Umbilical cord (tissue), 1 donor: Measurements from ENCODE around the gene PVRIG. TPM values are rescaled to one million over a fixed set of nuclear protein-coding genes. Genes with fewer than 3 reads are reported as not detected.

Source experiments
- total RNA-seq: library from RNA; depleted of rRNA; stranded (reverse); fragments of >200 nt; gene quantifications from one replicate; pipeline ENCODE4 v1.2.3, GENCODE V29; 2014; ENCODE audit warnings: low replicate concordance; ENCODE audit not compliant: insufficient read depth

The PVRIG gene
- total RNA-seq, 1 donor from 2014 or later, result 0.48 TPM

Other genes with a start within 250 kb of the PVRIG start
- 9.9 TPM for gene AZGP1, start 243.9 kb upstream of the PVRIG start, total RNA-seq
- gene ZKSCAN1, start 204.4 kb upstream of the PVRIG start, total RNA-seq, result 27.7 TPM
- gene ZSCAN21, start 170.2 kb upstream of the PVRIG start, total RNA-seq, result 7.0 TPM
- 37.1 TPM for gene ZNF3, start 138.2 kb upstream of the PVRIG start, total RNA-seq
- gene COPS6, start 131.0 kb upstream of the PVRIG start, total RNA-seq, result 19.5 TPM
- gene MCM7, start 118.6 kb upstream of the PVRIG start, total RNA-seq, result 21.7 TPM
- 6.0 TPM for gene AP4M1, start 118.3 kb upstream of the PVRIG start, total RNA-seq
- 22.1 TPM for gene TAF6, start 100.6 kb upstream of the PVRIG start, total RNA-seq
- 33.0 TPM for gene CNPY4, start 100.3 kb upstream of the PVRIG start, total RNA-seq
- 1.9 TPM for gene MBLAC1, start 93.0 kb upstream of the PVRIG start, total RNA-seq
- 14.4 TPM for gene LAMTOR4, start 71.0 kb upstream of the PVRIG start, total RNA-seq
- 2.6 TPM for gene TRAPPC14, start 61.2 kb upstream of the PVRIG start, total RNA-seq
- gene GAL3ST4, start 51.3 kb upstream of the PVRIG start, total RNA-seq, result 1.2 TPM
- gene GPC2, start 42.6 kb upstream of the PVRIG start, total RNA-seq, result 0.72 TPM
- 1.9 TPM for gene STAG3, start 42.0 kb upstream of the PVRIG start, total RNA-seq
- gene SPDYE3, start 87.8 kb downstream of the PVRIG start, total RNA-seq, result 1.2 TPM
- gene PILRB, start 138.2 kb downstream of the PVRIG start, total RNA-seq, result 21.9 TPM
- gene PILRA, start 153.5 kb downstream of the PVRIG start, total RNA-seq, result not detected
- gene ZCWPW1, start 208.8 kb downstream of the PVRIG start, total RNA-seq, result 11.8 TPM
- 20.9 TPM for gene MEPCE, start 209.9 kb downstream of the PVRIG start, total RNA-seq
- 0.96 TPM for gene PPP1R35, start 216.5 kb downstream of the PVRIG start, total RNA-seq
- not detected for gene SPACDR, start 244.3 kb downstream of the PVRIG start, total RNA-seq